GM12891 (cell line): Measurements from ENCODE around the gene MEP1B.

Source experiments
- PAX5 ChIP-seq: IDR thresholded peaks from 2 replicates; pipeline ENCODE4 v1.6.1; 2011; ENCODE audit warnings: low read length, moderate library complexity, mild to moderate bottlenecking; ENCODE audit not compliant: insufficient read depth, severe bottlenecking
- POLR2A ChIP-seq: IDR thresholded peaks from 2 replicates; pipeline ENCODE4 v1.6.1; 2011; ENCODE audit warnings: low read depth, low read length, control low read depth
- POLR2AphosphoS5 ChIP-seq: IDR thresholded peaks from 2 replicates; pipeline ENCODE4 v1.6.1; 2011; ENCODE audit warnings: low read depth, low read length, control low read depth
- TAF1 ChIP-seq: IDR thresholded peaks from 2 replicates; pipeline ENCODE4 v1.6.1; 2011; ENCODE audit warnings: low read depth, low read length, control low read depth

- no peak for TF ChIP-seq POLR2AphosphoS5
- TF ChIP-seq POLR2A, result no peak
- TF ChIP-seq TAF1, result no peak
- TF ChIP-seq PAX5, result no peak
Observed at GRCh38 chr18:32177530-32177929, 12.3 kb upstream of the MEP1B start.
